Kidney (tissue), 14 donors: ENCODE measurements around the gene DLGAP4. TPM values are rescaled to one million over a fixed set of nuclear protein-coding genes. Genes with fewer than 3 reads are reported as not detected.
A peak's percentile ranks its signal among the peaks of the same experiment; 100 is the strongest.

Source experiments
- DNase-seq, 5 donors: peaks; one replicate each; pipeline ENCODE4 v3.0.0-alpha.2; 2013 to 2020
- FAIRE-seq: peaks from 2 replicates; lab custom pipeline; 2012; peaks lifted over from hg19 to GRCh38; lab: Jason Lieb, UNC
- H3K27ac ChIP-seq, 2 donors: one replicate each; pipeline ENCODE4 v1.7.0; 2013; ENCODE audit warnings: low read depth in 2 of 2, low read length in 2 of 2, inconsistent platforms in 1 of 2
- H3K27me3 ChIP-seq: one replicate; pipeline ENCODE4 v1.7.1; 2013; ENCODE audit warnings: low read length, inconsistent platforms; ENCODE audit not compliant: control insufficient read depth, insufficient read depth
- H3K36me3 ChIP-seq, 3 donors: one replicate each; pipeline versions ENCODE4 v1.7.0 to v1.7.1; 2013; ENCODE audit warnings: low read length in 3 of 3, control low read depth in 1 of 3, inconsistent platforms in 1 of 3; ENCODE audit not compliant: insufficient read depth in 3 of 3, control insufficient read depth in 2 of 3
- H3K4me1 ChIP-seq, 3 donors: one replicate each; pipeline versions ENCODE4 v1.7.0 to v1.7.1; 2013; ENCODE audit warnings: low read length in 3 of 3, inconsistent platforms in 1 of 3, low read depth in 1 of 3; ENCODE audit not compliant: control insufficient read depth in 2 of 3, insufficient read depth in 2 of 3
- H3K4me3 ChIP-seq, 3 donors: one replicate each; pipeline versions ENCODE4 v1.7.0 to v1.8.1; 2013; ENCODE audit warnings: low read length in 3 of 3, control low read depth in 1 of 3, inconsistent platforms in 1 of 3
- H3K9ac ChIP-seq, 3 donors: one replicate each; pipeline versions ENCODE4 v1.7.0 to v1.7.1; 2013; ENCODE audit warnings: low read length in 3 of 3, control low read depth in 1 of 3, inconsistent platforms in 1 of 3
- H3K9me3 ChIP-seq, 3 donors: one replicate each; pipeline versions ENCODE4 v1.7.0 to v1.7.1; 2013; ENCODE audit warnings: low read length in 3 of 3, control low read depth in 1 of 3, inconsistent platforms in 1 of 3; ENCODE audit not compliant: control insufficient read depth in 2 of 3, insufficient read depth in 1 of 3
- CTCF ChIP-seq: IDR thresholded peaks from 3 replicates; pipeline ENCODE4 v1.5.1; 2012; ENCODE audit warnings: mild to moderate bottlenecking, moderate library complexity, borderline replicate concordance; ENCODE audit not compliant: insufficient read depth; ENCODE audit errors: extremely low read depth
- intact Hi-C: fragments of 100-400 bp; cut with DNase I; formaldehyde crosslinking; loops from one replicate; pipeline ENCODE4 v1.11.1; 2022
- polyA plus RNA-seq: library from polyadenylated mRNA; stranded (reverse); fragments of 350-450 nt; fragmentation: Illumina TruSeq; extraction: RNeasy Lipid Tissue Mini Kit (QIAGEN cat#74804); gene quantifications from one replicate; pipeline ENCODE4 v1.2.3, GENCODE V29; 2014; ENCODE audit warnings: low read depth, low replicate concordance; ENCODE audit not compliant: insufficient read depth
- total RNA-seq: library from RNA; stranded (reverse); fragmentation: NEBNext Ultra II Directional; extraction: Animal tissue kit (Norgen Biotek cat#: 25700); gene quantifications from one replicate; pipeline ENCODE4 v1.2.1, GENCODE V29; 2021
- donor health status: control.
- donor health status: control.
- donor health status: control.
- donor health status: control.
- donor health status: control.
- donor health status: DM: yes; HTN: yes; CAD: no.
- donor health status: Normal renal cell carcinoma (clear cell type).

DLGAP4 gene
- total and polyA plus RNA-seq, 2 donors from 2014 or later, result 19.6 to 62.4 TPM

- FAIRE-seq, result no peak
- Histone ChIP-seq H3K27ac (no peak overlapping the region), H3K9ac (no peak overlapping the region), H3K4me3 (no peak overlapping the region), H3K36me3 (no peaks in the 10 kb centered on the region), H3K9me3 (no peaks in the 10 kb centered on the region), H3K4me1 (no peaks in the 10 kb centered on the region), H3K27me3 (no peaks in the 10 kb centered on the region)
- intact Hi-C loops, result no loop called here
- TF ChIP-seq CTCF, result no peak
- DNase-seq, result no peak
These were observed 34.2 kb upstream of the DLGAP4 start for GRCh38 chr20:36271639-36272546.

- DNase-seq, result no peak
- intact Hi-C loops, result no loop called here
These were observed 33.5 kb upstream of the DLGAP4 start for GRCh38 chr20:36272547-36273220.

GRCh38 chr20:36273414-36274180 lies 32.5 kb upstream of the DLGAP4 start:
- Histone ChIP-seq H3K4me3 (no peak overlapping the region), H3K27me3 (no peaks in the 10 kb centered on the region), H3K9me3 (no peaks in the 10 kb centered on the region), H3K9ac (no peak overlapping the region), H3K36me3 (no peaks in the 10 kb centered on the region), H3K27ac (no peak overlapping the region), H3K4me1 (no peaks in the 10 kb centered on the region)
- DNase-seq (peak in 1 of 5 donors; percentile 14), FAIRE-seq (no peak)
- intact Hi-C loops, result no loop called here
- peak; percentile 24 for TF ChIP-seq CTCF

More at GRCh38 chr20:36272547-36273220, 33.5 kb upstream of the DLGAP4 start:
- Histone ChIP-seq H3K4me1 (no peaks in the 10 kb centered on the region), H3K27ac (no peak overlapping the region), H3K9me3 (no peaks in the 10 kb centered on the region), H3K4me3 (no peak overlapping the region), H3K27me3 (no peaks in the 10 kb centered on the region), H3K36me3 (no peaks in the 10 kb centered on the region), H3K9ac (no peak overlapping the region)
- no peak for FAIRE-seq
- no peak for TF ChIP-seq CTCF
